NCI-H1092 (cell line): Measurements from ENCODE around the gene NPC2.
"Not testable (repeated sequence)": the region's sequence is repeated elsewhere in the genome, so short reads cannot be mapped to it uniquely, and the experiment has no call there.

Experiments
- DNase-seq: peaks from one replicate; lab custom pipeline; 2025; lab: John Stamatoyannopoulos, UW

Gene NPC2

GRCh38 chr14:74492776-74493342 lies at the start of gene NPC2:
Gene NPC2, minus strand, starts transcription at chr14:74493305. Its CDS starts 31 bp downstream, at chr14:74493274.
- DNase-seq = no peak

- no peak for DNase-seq
These were observed 49.1 kb upstream of the NPC2 start for GRCh38 chr14:74542056-74542685.

- DNase-seq = no peak
These were observed 48.1 kb upstream of the NPC2 start for GRCh38 chr14:74541225-74541624.

GRCh38 chr14:74539503-74539902 lies 46.4 kb upstream of the NPC2 start:
- DNase-seq = no peak

- no peak for DNase-seq
These were observed 45.6 kb upstream of the NPC2 start for GRCh38 chr14:74538411-74539391.

- DNase-seq = not testable (repeated sequence)
These were observed 43.2 kb upstream of the NPC2 start for GRCh38 chr14:74536336-74536735.

GRCh38 chr14:74535756-74536325 lies 42.7 kb upstream of the NPC2 start:
- no peak for DNase-seq

GRCh38 chr14:74533576-74533975 lies 40.5 kb upstream of the NPC2 start:
- no peak for DNase-seq

- DNase-seq = no peak
These were observed 39.1 kb upstream of the NPC2 start for GRCh38 chr14:74532246-74532645.

GRCh38 chr14:74531467-74531866 lies 38.4 kb upstream of the NPC2 start:
- no peak for DNase-seq

GRCh38 chr14:74531006-74531405 lies 37.9 kb upstream of the NPC2 start:
- DNase-seq = no peak

GRCh38 chr14:74528886-74529285 lies 35.8 kb upstream of the NPC2 start:
- no peak for DNase-seq

- no peak for DNase-seq
These were observed 35.3 kb upstream of the NPC2 start for GRCh38 chr14:74528406-74528805.

GRCh38 chr14:74527736-74528280 lies 34.7 kb upstream of the NPC2 start:
- DNase-seq = no peak

GRCh38 chr14:74526854-74527585 lies 33.9 kb upstream of the NPC2 start:
- DNase-seq = no peak

GRCh38 chr14:74525361-74525851 lies 32.3 kb upstream of the NPC2 start:
- no peak for DNase-seq

- no peak for DNase-seq
These were observed 31.7 kb upstream of the NPC2 start for GRCh38 chr14:74524812-74525135.

- no peak for DNase-seq
These were observed 31.1 kb upstream of the NPC2 start for GRCh38 chr14:74524076-74524811.

GRCh38 chr14:74522740-74523139 lies 29.6 kb upstream of the NPC2 start:
- no peak for DNase-seq

- DNase-seq = no peak
These were observed 28.7 kb upstream of the NPC2 start for GRCh38 chr14:74521756-74522155.
